Measurements from ENCODE around the gene IDE. TPM values are rescaled to one million over a fixed set of nuclear protein-coding genes. Genes with fewer than 3 reads are reported as not detected.

The IDE gene
- total and polyA plus RNA-seq, 8 donors = 6.9 to 62.4 (median 18.1) TPM

- 93 to 98% (median 94%) methylated on average over 6 of the region's 6 CpGs for WGBS, 5 donors
- Histone ChIP-seq H3K27ac (no peak overlapping the region), H3K9me3 (no peaks in the 10 kb centered on the region), H3K4me1 (no peaks in the 10 kb centered on the region), H3K36me3 (peaks cover 21 to 95% (median 94%) of the 10 kb centered on the region in 4 donors), H3K4me3 (no peak overlapping the region), H3K27me3 (no peaks in the 10 kb centered on the region)
- intact Hi-C loops (cut with DNase I; ENCODE audit: low total_unique reads) = no loop called here
- TF ChIP-seq POLR2AphosphoS5 (IDR thresholded peaks at IDR 0.05) = no peak
- TF ChIP-seq CTCF (IDR thresholded peaks at IDR 0.05) = no peak
- no peak for TF ChIP-seq EP300 (IDR thresholded peaks at IDR 0.05)
- no peak for TF ChIP-seq POLR2A (IDR thresholded peaks at IDR 0.05)
- no peak for DNase-seq
These were observed 81.1 kb downstream of the IDE start for GRCh38 chr10:92492748-92493240.

GRCh38 chr10:92490387-92490786 is 83.5 kb downstream of the IDE start:
- DNase-seq = no peak
- intact Hi-C loops (cut with DNase I; ENCODE audit: low total_unique reads) = no loop called here
- Histone ChIP-seq H3K9me3 (no peaks in the 10 kb centered on the region), H3K4me3 (no peak overlapping the region), H3K4me1 (no peaks in the 10 kb centered on the region), H3K36me3 (peaks cover 32 to 98% (median 97%) of the 10 kb centered on the region in 4 donors), H3K27ac (no peak overlapping the region), H3K27me3 (no peaks in the 10 kb centered on the region)
- TF ChIP-seq POLR2A (IDR thresholded peaks at IDR 0.05) = no peak
- TF ChIP-seq CTCF (IDR thresholded peaks at IDR 0.05) = no peak
- no peak for TF ChIP-seq EP300 (IDR thresholded peaks at IDR 0.05)
- no peak for TF ChIP-seq POLR2AphosphoS5 (IDR thresholded peaks at IDR 0.05)
- 82 to 89% (median 86%) methylated on average over 2 of the region's 2 CpGs for WGBS, 5 donors

GRCh38 chr10:92486637-92487036 is 87.3 kb downstream of the IDE start:
- intact Hi-C loops (cut with DNase I; ENCODE audit: low total_unique reads) = no loop called here
- no peaks in the 10 kb centered on the region for H3K4me1 ChIP-seq
- H3K9me3 ChIP-seq = no peaks in the 10 kb centered on the region
- TF ChIP-seq POLR2AphosphoS5 (IDR thresholded peaks at IDR 0.05) = no peak
- TF ChIP-seq POLR2A (IDR thresholded peaks at IDR 0.05) = no peak
- TF ChIP-seq EP300 (IDR thresholded peaks at IDR 0.05) = no peak
- no peak for TF ChIP-seq CTCF (IDR thresholded peaks at IDR 0.05)
- peaks cover 32 to 100% (median 98%) of the 10 kb centered on the region in 4 donors for H3K36me3 ChIP-seq
- DNase-seq = no peak
- no peak overlapping the region for H3K27ac ChIP-seq
- H3K27me3 ChIP-seq = no peaks in the 10 kb centered on the region
- H3K4me3 ChIP-seq = no peak overlapping the region

DNA sequence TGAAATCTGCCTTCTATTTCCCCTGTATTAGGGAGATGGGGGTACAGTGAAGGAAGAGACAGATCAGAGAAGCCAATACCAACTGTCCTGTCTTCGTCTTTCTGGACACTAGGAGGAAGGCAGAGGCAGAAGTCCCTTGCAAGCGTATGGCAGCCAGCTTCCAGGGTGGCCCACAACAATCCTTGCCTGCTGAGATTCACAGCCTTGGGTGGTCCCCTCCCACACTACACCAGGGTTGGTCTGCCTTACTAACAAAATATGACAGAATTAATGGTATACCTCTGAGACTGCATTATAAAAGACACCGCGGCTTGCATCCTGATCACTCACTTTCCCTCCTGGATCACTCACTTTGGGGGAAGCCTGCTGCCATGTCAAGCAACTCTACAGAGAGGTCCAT is 90.4 kb downstream of the IDE start:
- WGBS, 5 donors = 91 to 99% (median 96%) methylated on average over 2 to 4 of the region's 4 CpGs
- TF ChIP-seq POLR2A (IDR thresholded peaks at IDR 0.05) = no peak
- TF ChIP-seq POLR2AphosphoS5 (IDR thresholded peaks at IDR 0.05) = no peak
- TF ChIP-seq CTCF (IDR thresholded peaks at IDR 0.05) = no peak
- TF ChIP-seq EP300 (IDR thresholded peaks at IDR 0.05) = no peak
- no peak overlapping the region for H3K27ac ChIP-seq
- intact Hi-C loops (cut with DNase I; ENCODE audit: low total_unique reads) = no loop called here
- H3K36me3 ChIP-seq = peaks cover 19 to 100% (median 94%) of the 10 kb centered on the region in 4 donors
- H3K4me3 ChIP-seq = no peak overlapping the region
- H3K9me3 ChIP-seq = no peaks in the 10 kb centered on the region
- H3K4me1 ChIP-seq = no peaks in the 10 kb centered on the region
- no peaks in the 10 kb centered on the region for H3K27me3 ChIP-seq
- DNase-seq = no peak
